Measurements from ENCODE around the gene KRTAP20-3.

Gene KRTAP20-3

DNA sequence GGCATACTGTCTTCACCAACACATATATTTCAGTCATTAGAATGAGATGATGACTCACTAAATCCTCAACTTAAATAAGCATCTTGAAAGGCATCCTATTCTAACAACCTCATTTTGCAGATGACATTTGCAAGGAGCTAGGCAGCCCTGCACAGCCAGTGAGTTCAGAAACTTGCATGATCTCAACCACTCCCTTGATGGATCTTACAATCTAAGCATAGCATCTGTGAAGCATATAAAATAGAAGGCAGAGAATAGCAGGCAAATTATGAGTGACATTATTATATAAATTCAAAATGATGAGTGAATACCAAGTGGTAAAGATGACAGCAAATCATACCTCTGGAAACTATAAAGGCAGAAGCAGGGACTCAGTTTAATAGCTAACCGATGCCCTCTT lies 31.6 kb downstream of the KRTAP20-3 start:
- no peaks in the 10 kb centered on the region for H3K79me2 ChIP-seq
- no peaks in the 10 kb centered on the region for H3K36me3 ChIP-seq (ENCODE audit: control insufficient read depth, insufficient read depth, low read length)
- H3K9me3 ChIP-seq (ENCODE audit: control insufficient read depth, low read length): no peaks in the 10 kb centered on the region
- H2AFZ ChIP-seq: no peak overlapping the region
- H3K27ac ChIP-seq: no peak overlapping the region
- TF ChIP-seq, protein P1, sequence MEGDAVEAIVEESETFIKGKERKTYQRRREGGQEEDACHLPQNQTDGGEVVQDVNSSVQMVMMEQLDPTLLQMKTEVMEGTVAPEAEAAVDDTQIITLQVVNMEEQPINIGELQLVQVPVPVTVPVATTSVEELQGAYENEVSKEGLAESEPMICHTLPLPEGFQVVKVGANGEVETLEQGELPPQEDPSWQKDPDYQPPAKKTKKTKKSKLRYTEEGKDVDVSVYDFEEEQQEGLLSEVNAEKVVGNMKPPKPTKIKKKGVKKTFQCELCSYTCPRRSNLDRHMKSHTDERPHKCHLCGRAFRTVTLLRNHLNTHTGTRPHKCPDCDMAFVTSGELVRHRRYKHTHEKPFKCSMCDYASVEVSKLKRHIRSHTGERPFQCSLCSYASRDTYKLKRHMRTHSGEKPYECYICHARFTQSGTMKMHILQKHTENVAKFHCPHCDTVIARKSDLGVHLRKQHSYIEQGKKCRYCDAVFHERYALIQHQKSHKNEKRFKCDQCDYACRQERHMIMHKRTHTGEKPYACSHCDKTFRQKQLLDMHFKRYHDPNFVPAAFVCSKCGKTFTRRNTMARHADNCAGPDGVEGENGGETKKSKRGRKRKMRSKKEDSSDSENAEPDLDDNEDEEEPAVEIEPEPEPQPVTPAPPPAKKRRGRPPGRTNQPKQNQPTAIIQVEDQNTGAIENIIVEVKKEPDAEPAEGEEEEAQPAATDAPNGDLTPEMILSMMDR (IDR thresholded peaks at IDR 0.05): no peak
- H3K4me3 ChIP-seq (ENCODE audit: low read depth, low read length): no peak overlapping the region
- no peaks in the 10 kb centered on the region for H3K27me3 ChIP-seq (ENCODE audit: control insufficient read depth, insufficient read depth, low read length)
- no peaks in the 10 kb centered on the region for H3K4me1 ChIP-seq
- H3K9ac ChIP-seq: no peak overlapping the region
- H3K4me2 ChIP-seq (ENCODE audit: low read length): no peak overlapping the region

DNA sequence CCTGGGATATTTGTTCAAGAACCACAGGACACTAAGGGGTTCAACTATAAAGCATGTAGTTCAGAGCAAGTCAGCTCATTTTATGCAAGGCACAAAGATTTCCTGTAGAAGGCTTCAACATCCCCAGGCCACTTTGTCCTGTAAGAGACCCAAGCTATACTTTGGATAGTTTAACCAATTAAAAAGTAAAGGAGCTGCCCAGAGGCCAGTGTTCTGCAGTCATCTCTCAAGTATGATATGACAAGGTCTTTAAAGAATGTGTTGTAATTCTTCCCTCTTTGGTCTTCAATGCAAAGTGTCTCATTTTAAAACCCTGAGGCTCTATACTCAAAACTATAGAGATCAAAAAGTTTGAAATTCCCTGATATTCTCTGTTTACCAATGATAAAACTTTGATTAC lies 34.1 kb downstream of the KRTAP20-3 start:
- no peak overlapping the region for H3K27ac ChIP-seq
- no peak overlapping the region for H3K9ac ChIP-seq
- no peaks in the 10 kb centered on the region for H3K4me1 ChIP-seq
- no peak overlapping the region for H3K4me2 ChIP-seq (ENCODE audit: low read length)
- H3K27me3 ChIP-seq (ENCODE audit: control insufficient read depth, insufficient read depth, low read length): no peaks in the 10 kb centered on the region
- no peaks in the 10 kb centered on the region for H3K79me2 ChIP-seq
- TF ChIP-seq, protein P1 (IDR thresholded peaks at IDR 0.05): no peak
- no peaks in the 10 kb centered on the region for H3K36me3 ChIP-seq (ENCODE audit: control insufficient read depth, insufficient read depth, low read length)
- H3K9me3 ChIP-seq (ENCODE audit: control insufficient read depth, low read length): no peaks in the 10 kb centered on the region
- H3K4me3 ChIP-seq (ENCODE audit: low read depth, low read length): no peak overlapping the region
- no peak overlapping the region for H2AFZ ChIP-seq

DNA sequence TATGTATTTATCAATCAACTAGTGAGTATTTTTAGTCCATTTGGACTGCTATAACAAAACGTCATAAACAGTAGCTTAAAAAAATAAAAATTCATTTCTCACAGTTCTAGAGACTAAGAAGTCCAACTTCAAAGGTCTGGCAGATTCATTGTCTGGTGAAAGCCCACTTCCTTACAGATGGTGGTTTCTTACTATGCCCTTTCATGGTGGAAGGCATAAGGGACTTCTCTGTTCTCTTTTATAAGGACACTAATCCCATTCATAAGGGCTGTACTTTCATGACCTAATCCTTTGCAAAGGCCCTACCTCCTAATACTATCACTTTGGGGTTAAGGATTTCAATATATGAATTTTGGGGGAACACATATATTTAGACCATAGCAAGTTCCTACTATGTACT lies 37.9 kb downstream of the KRTAP20-3 start:
- Histone ChIP-seq H3K27ac (no peak overlapping the region), H2AFZ (no peak overlapping the region), H3K4me1 (no peaks in the 10 kb centered on the region), H3K27me3 (ENCODE audit: control insufficient read depth, insufficient read depth, low read length) (no peaks in the 10 kb centered on the region), H3K9ac (no peak overlapping the region), H3K36me3 (ENCODE audit: control insufficient read depth, insufficient read depth, low read length) (no peaks in the 10 kb centered on the region), H3K4me3 (ENCODE audit: low read depth, low read length) (no peak overlapping the region), H3K79me2 (no peaks in the 10 kb centered on the region), H3K4me2 (ENCODE audit: low read length) (no peak overlapping the region), H3K9me3 (ENCODE audit: control insufficient read depth, low read length) (no peaks in the 10 kb centered on the region)
- TF ChIP-seq, protein P1 (IDR thresholded peaks at IDR 0.05): no peak

DNA sequence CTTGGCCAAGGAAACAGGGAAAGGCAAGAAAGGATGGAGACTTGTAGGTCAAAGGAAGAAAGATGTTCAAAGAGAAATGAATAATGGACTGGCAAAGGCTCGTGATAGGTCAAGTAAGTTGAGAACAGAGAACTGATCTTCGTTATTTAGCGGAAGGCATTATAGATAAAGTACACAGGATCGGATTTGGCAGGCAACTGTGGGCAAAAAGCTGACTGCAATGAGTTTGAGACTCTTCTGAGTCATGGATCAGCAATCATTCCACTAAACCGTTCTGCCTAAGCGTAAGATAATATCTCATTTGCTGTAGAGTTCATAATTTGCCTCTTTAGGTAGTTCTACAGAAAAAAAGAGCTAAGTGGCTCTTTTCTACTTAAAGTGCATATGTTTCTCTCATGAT lies 41.8 kb downstream of the KRTAP20-3 start:
- H3K27ac ChIP-seq: no peak overlapping the region
- no peak overlapping the region for H2AFZ ChIP-seq
- no peaks in the 10 kb centered on the region for H3K36me3 ChIP-seq (ENCODE audit: control insufficient read depth, insufficient read depth, low read length)
- TF ChIP-seq, protein P1 (IDR thresholded peaks at IDR 0.05): no peak
- no peaks in the 10 kb centered on the region for H3K9me3 ChIP-seq (ENCODE audit: control insufficient read depth, low read length)
- no peaks in the 10 kb centered on the region for H3K4me1 ChIP-seq
- no peaks in the 10 kb centered on the region for H3K27me3 ChIP-seq (ENCODE audit: control insufficient read depth, insufficient read depth, low read length)
- H3K9ac ChIP-seq: no peak overlapping the region
- H3K4me2 ChIP-seq (ENCODE audit: low read length): no peak overlapping the region
- no peak overlapping the region for H3K4me3 ChIP-seq (ENCODE audit: low read depth, low read length)
- no peaks in the 10 kb centered on the region for H3K79me2 ChIP-seq

DNA sequence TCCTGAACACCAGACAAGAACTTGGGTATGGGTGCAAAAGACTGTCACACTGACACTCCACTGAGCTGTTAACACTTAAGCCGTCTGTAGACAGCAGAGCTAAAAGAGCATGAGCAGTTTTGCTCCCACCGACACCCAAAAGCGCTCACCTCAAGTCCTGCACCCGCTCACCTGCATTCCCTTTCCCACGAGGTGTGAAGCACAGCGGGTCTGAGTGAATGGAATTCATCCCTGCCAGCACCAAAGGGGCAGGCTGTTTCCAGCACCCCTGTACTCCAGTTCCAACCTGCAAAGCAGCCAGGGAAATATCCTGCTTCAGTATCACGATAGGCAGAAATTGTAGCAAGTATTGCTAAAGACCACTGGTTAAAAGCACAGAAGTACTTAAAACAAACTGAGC lies 47.2 kb downstream of the KRTAP20-3 start:
- H3K4me2 ChIP-seq (ENCODE audit: low read length): no peak overlapping the region
- no peaks in the 10 kb centered on the region for H3K4me1 ChIP-seq
- no peak overlapping the region for H3K9ac ChIP-seq
- H3K4me3 ChIP-seq (ENCODE audit: low read depth, low read length): no peak overlapping the region
- no peaks in the 10 kb centered on the region for H3K79me2 ChIP-seq
- no peak overlapping the region for H3K27ac ChIP-seq
- H3K9me3 ChIP-seq (ENCODE audit: control insufficient read depth, low read length): no peaks in the 10 kb centered on the region
- TF ChIP-seq, protein P1 (IDR thresholded peaks at IDR 0.05): no peak
- H3K36me3 ChIP-seq (ENCODE audit: control insufficient read depth, insufficient read depth, low read length): no peaks in the 10 kb centered on the region
- no peaks in the 10 kb centered on the region for H3K27me3 ChIP-seq (ENCODE audit: control insufficient read depth, insufficient read depth, low read length)
- no peak overlapping the region for H2AFZ ChIP-seq
